Uterus (tissue), 2 donors: ENCODE measurements around the gene CTSF.

ENCODE experiments used
- POLR2A ChIP-seq, 2 donors: fragments of 450-650 bp; IDR thresholded peaks; one replicate each; pipeline ENCODE4 v1.6.1; 2016; ENCODE audit warnings: antibody characterized with exemption in 2 of 2, mild to moderate bottlenecking in 1 of 2, moderate library complexity in 1 of 2
- TF ChIP-seq, protein P1 (sequence below), 4 experiments: fragments of 200-600 bp in 2 of 4; fragments of 450-650 bp in 2 of 4; sonication (generic) in 2 of 4; IDR thresholded peaks; one replicate each; pipeline ENCODE4 v1.5.1; 2016 to 2019; ENCODE audit warnings: antibody characterized with exemption in 4 of 4, mild to moderate bottlenecking in 2 of 4, moderate library complexity in 1 of 4

DNA sequence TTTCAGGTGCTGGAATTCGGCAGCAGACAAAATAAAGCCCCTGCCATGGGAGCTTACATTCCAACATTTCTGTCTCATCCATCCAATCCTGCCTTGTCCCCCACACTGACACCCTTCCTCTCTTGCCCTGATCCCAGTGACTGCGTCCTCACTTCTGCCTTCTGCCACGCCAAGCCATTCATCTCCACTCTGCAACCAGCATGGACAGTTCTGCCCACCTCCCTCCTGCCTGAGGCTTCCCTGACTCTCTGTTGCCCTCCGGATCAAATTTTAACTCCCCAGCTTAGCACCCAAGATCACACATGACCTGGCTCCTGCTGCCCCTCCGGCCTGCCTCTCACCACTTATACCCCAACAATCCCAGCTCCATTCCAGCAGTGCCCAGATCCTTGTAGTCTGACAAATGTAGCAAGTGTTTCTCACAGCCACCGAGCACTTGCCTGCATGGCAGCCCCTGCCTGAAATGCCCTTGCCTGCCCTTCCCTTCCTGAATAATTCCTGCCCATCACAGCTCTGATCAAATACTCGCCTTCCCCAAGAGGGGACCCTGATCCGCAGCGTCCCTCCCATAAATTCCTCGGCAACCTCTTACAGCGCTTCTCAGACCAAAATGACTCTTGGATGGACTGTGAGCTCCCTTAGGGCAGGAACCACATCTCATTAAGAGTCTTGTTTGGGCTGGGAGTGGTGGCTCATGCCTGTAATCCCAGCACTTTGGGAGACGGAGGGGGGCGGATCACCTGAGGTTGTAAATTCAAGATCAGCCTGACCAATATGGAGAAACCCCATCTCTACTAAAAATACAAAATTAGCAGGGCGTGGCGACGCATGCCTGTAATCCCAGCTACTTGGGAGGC, 19.4 kb downstream of the CTSF start:
- TF ChIP-seq, protein P1, sequence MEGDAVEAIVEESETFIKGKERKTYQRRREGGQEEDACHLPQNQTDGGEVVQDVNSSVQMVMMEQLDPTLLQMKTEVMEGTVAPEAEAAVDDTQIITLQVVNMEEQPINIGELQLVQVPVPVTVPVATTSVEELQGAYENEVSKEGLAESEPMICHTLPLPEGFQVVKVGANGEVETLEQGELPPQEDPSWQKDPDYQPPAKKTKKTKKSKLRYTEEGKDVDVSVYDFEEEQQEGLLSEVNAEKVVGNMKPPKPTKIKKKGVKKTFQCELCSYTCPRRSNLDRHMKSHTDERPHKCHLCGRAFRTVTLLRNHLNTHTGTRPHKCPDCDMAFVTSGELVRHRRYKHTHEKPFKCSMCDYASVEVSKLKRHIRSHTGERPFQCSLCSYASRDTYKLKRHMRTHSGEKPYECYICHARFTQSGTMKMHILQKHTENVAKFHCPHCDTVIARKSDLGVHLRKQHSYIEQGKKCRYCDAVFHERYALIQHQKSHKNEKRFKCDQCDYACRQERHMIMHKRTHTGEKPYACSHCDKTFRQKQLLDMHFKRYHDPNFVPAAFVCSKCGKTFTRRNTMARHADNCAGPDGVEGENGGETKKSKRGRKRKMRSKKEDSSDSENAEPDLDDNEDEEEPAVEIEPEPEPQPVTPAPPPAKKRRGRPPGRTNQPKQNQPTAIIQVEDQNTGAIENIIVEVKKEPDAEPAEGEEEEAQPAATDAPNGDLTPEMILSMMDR (IDR thresholded peaks at IDR 0.05) = no peak
- TF ChIP-seq POLR2A (IDR thresholded peaks at IDR 0.05) = no peak
